Adrenal gland (tissue), 12 donors: ENCODE results near the gene DR1. TPM values are rescaled to one million over a fixed set of nuclear protein-coding genes. Genes with fewer than 3 reads are reported as not detected.

Source experiments
- DNase-seq, 7 donors: peaks; one replicate each; pipeline ENCODE4 v3.0.0-alpha.2; 2019 to 2020
- H3K27ac ChIP-seq, 5 donors: fragments of 200-600 bp; sonication (generic) in 4 of 5; 1 replicate in 3 of 5; 2 replicates in 2 of 5; pipeline versions ENCODE4 v1.5.1 to v1.8.0; 2016 to 2020; ENCODE audit warnings: mild to moderate bottlenecking in 1 of 5
- H3K27me3 ChIP-seq: fragments of 200-600 bp; 2 replicates; pipeline ENCODE4 v1.8.0; 2021
- H3K36me3 ChIP-seq, 2 donors: fragments of 200-600 bp; replicated peaks in 1 of 2; 1 replicate in 1 of 2; 2 replicates in 1 of 2; pipeline versions ENCODE4 v1.5.1 to v1.8.0; 2018 to 2022
- H3K4me1 ChIP-seq, 2 donors: fragments of 200-600 bp; replicated peaks in 1 of 2; 1 replicate in 1 of 2; 2 replicates in 1 of 2; pipeline versions ENCODE4 v1.5.1 to v1.8.0; 2018 to 2021
- H3K4me3 ChIP-seq, 4 donors: fragments of 200-600 bp; sonication (generic) in 3 of 4; one replicate each; pipeline ENCODE4 v1.5.1; 2016 to 2018
- H3K9me3 ChIP-seq, 3 donors: fragments of 200-600 bp; sonication (generic) in 1 of 3; replicated peaks in 1 of 3; 1 replicate in 2 of 3; 2 replicates in 1 of 3; pipeline versions ENCODE4 v1.5.1 to v1.8.0; 2016 to 2021
- POLR2A ChIP-seq, 2 donors: fragments of 450-650 bp; IDR thresholded peaks; one replicate each; pipeline ENCODE4 v1.6.1; 2017; ENCODE audit warnings: antibody characterized with exemption in 2 of 2, mild to moderate bottlenecking in 2 of 2, moderate library complexity in 1 of 2
- WGBS, 4 donors: extraction: QIAGEN DNeasy Blood & Tissue Kit in 2 of 4; methylation state at CpG; one replicate each; pipeline versions ENCODE4 v1.1.5 to v1.1.7; 2013 to 2017; 5-methylcytosine and 5-hydroxymethylcytosine counted together
- intact Hi-C, 2 donors: fragments of 100-400 bp; cut with DNase I; formaldehyde crosslinking; loops; one replicate each; pipeline versions ENCODE4 v1.14.1 to v1.15.0; 2022 to 2023
- polyA plus RNA-seq, 3 donors: library from polyadenylated mRNA; stranded (reverse); fragments of 200-250 nt in 2 of 3; fragments of 350-450 nt in 1 of 3; fragmentation: Illumina TruSeq in 1 of 3; extraction: RNeasy Lipid Tissue Mini Kit (QIAGEN cat#74804) in 1 of 3; gene quantifications; one replicate each; pipeline ENCODE4 v1.2.3, GENCODE V29; 2013 to 2014
- small RNA-seq, 2 donors: library from RNA; depleted of rRNA; stranded (forward); fragments of <200 nt; gene quantifications; one replicate each; pipeline ENCODE3, GENCODE V24; 2016
- total RNA-seq, 9 donors: library from RNA; depleted of rRNA in 4 of 9; stranded (reverse); fragments of >200 nt in 4 of 9; fragments of 120-200 nt in 1 of 9; fragmentation: NEBNext Ultra II Directional in 1 of 9; extraction: Animal tissue kit (Norgen Biotek cat#: 25700) in 1 of 9; gene quantifications; one replicate each; pipeline versions ENCODE4 v1.1.0 to v1.2.4, GENCODE V29; 2013 to 2023
- TF ChIP-seq, protein P1 (sequence below), 6 experiments: fragments of 450-650 bp in 4 of 6; fragments of 200-600 bp in 2 of 6; sonication (generic) in 1 of 6; IDR thresholded peaks; 1 replicate in 5 of 6; 2 replicates in 1 of 6; pipeline versions ENCODE4 v1.5.1 to v1.8.0; 2016 to 2021; ENCODE audit warnings: antibody characterized with exemption in 6 of 6, mild to moderate bottlenecking in 2 of 6, moderate library complexity in 1 of 6
- donor health status: healthy with polysubstance abuse.
- donor health status: Bipolar disorder and iron deficiency.
- donor health status: DM: yes; HTN: yes; CAD: no.
- donor health status: DM: no; HTN: no; CAD: no.
- donor health status: DM: no; HTN: no; CAD: no.
- donor health status: DM: yes; HTN: yes; CAD: no.

DR1 gene
- total and polyA plus RNA-seq, 12 donors = 3.9 to 72.0 (median 34.2) TPM

DNA sequence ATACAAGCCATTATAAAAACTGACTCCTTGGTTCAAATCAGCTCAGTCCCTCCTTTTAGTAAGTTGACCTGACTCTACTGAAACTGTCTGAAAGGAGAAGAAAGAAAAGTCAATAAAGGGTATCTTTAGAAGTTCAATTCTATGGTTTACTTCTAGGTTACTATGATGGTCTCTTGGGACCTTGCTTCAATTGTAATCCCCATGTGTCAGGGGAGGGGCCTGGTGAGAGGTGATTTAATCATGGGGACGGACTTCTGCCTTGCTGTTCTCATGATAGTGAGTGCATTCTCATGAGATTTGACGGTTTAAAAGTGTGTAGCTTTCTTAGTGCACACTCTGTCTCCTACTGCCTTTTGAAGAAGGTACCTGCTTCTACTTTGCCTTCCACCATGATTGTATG lies 70.5 kb downstream of the DR1 start:
- intact Hi-C loops = no loop called here
- no peaks in the 10 kb centered on the region for H3K27me3 ChIP-seq
- no peaks in the 10 kb centered on the region for H3K9me3 ChIP-seq
- no peak for DNase-seq
- H3K4me3 ChIP-seq = no peak overlapping the region
- peaks cover 0 to 7% of the 10 kb centered on the region in 2 donors for H3K4me1 ChIP-seq
- no peaks in the 10 kb centered on the region for H3K36me3 ChIP-seq
- no peak for TF ChIP-seq POLR2A (IDR thresholded peaks at IDR 0.05)
- TF ChIP-seq, protein P1, sequence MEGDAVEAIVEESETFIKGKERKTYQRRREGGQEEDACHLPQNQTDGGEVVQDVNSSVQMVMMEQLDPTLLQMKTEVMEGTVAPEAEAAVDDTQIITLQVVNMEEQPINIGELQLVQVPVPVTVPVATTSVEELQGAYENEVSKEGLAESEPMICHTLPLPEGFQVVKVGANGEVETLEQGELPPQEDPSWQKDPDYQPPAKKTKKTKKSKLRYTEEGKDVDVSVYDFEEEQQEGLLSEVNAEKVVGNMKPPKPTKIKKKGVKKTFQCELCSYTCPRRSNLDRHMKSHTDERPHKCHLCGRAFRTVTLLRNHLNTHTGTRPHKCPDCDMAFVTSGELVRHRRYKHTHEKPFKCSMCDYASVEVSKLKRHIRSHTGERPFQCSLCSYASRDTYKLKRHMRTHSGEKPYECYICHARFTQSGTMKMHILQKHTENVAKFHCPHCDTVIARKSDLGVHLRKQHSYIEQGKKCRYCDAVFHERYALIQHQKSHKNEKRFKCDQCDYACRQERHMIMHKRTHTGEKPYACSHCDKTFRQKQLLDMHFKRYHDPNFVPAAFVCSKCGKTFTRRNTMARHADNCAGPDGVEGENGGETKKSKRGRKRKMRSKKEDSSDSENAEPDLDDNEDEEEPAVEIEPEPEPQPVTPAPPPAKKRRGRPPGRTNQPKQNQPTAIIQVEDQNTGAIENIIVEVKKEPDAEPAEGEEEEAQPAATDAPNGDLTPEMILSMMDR (IDR thresholded peaks at IDR 0.05) = no peak
- no peak overlapping the region for H3K27ac ChIP-seq
- 84 to 95% (median 86%) methylated on average over 2 of the region's 2 CpGs for WGBS, 4 donors

Small RNAs within 50 kb of the gene (small RNA-seq; reads per million reads assigned to genes)
- gene RF00019 = 0 reads per million in 2 donors

Other genes starting within 250 kb of the DR1 start
- 100 to 1,000 TPM in 2 of 9 donors, 10 to 100 TPM in 7; 31.8 to 172 (median 86.0) TPM for gene TMED5, start 165.5 kb upstream of the DR1 start, total RNA-seq
- 100 to 1,000 TPM in 1 of 3 donors, 1 to 10 TPM in 2; 8.5 to 181 (median 8.8) TPM for gene TMED5, start 165.5 kb upstream of the DR1 start, polyA plus RNA-seq
- gene CCDC18, start 165.2 kb upstream of the DR1 start, total RNA-seq = 10 to 100 TPM in 1 of 9 donors, 1 to 10 TPM in 8; 1.4 to 15.4 (median 3.5) TPM
- gene CCDC18, start 165.2 kb upstream of the DR1 start, polyA plus RNA-seq = 1 to 10 TPM; 4.4 to 9.9 (median 6.2) TPM
- gene FNBP1L, start 102.2 kb downstream of the DR1 start, total RNA-seq = 10 to 100 TPM in 8 of 9 donors, 1 to 10 TPM in 1; 6.1 to 21.0 (median 15.5) TPM
- 10 to 100 TPM in 2 of 3 donors, 1 to 10 TPM in 1; 7.3 to 21.4 (median 11.3) TPM for gene FNBP1L, start 102.2 kb downstream of the DR1 start, polyA plus RNA-seq